ENCODE results near the gene MYO1D. TPM values are rescaled to one million over a fixed set of nuclear protein-coding genes. Genes with fewer than 3 reads are reported as not detected.

Gene MYO1D
- total and polyA plus RNA-seq, 2 experiments from 2014 or later = 34.3 to 43.7 TPM

DNA sequence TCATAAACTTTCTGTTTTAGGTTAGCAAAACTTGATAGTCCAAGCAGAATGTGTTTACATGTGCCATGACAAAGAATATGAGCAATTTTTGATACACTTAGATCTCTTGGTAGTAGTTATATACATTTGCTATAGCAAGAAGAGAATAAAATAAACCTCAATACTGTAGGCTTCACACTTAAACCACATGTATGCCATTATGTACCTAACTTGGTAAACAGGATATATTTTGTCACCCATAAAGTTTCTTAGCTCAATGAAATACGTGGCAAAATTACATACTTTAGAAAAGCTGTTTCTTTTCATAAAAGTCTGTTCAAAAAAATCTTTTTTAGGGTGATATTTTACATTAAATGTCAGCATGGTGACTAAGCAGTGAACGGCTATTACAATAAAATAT is 184.7 kb downstream of the MYO1D start:
- Histone ChIP-seq H3K27me3 (no peaks in the 10 kb centered on the region), H3K9me3 (ENCODE audit: low read depth) (no peaks in the 10 kb centered on the region), H3K27ac (no peak overlapping the region), H3K4me1 (ENCODE audit: low read depth) (no peaks in the 10 kb centered on the region), H3K4me3 (no peak overlapping the region), H3K36me3 (no peaks in the 10 kb centered on the region)
- TF ChIP-seq, protein P1, sequence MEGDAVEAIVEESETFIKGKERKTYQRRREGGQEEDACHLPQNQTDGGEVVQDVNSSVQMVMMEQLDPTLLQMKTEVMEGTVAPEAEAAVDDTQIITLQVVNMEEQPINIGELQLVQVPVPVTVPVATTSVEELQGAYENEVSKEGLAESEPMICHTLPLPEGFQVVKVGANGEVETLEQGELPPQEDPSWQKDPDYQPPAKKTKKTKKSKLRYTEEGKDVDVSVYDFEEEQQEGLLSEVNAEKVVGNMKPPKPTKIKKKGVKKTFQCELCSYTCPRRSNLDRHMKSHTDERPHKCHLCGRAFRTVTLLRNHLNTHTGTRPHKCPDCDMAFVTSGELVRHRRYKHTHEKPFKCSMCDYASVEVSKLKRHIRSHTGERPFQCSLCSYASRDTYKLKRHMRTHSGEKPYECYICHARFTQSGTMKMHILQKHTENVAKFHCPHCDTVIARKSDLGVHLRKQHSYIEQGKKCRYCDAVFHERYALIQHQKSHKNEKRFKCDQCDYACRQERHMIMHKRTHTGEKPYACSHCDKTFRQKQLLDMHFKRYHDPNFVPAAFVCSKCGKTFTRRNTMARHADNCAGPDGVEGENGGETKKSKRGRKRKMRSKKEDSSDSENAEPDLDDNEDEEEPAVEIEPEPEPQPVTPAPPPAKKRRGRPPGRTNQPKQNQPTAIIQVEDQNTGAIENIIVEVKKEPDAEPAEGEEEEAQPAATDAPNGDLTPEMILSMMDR (IDR thresholded peaks at IDR 0.05; ENCODE audit: low read depth, low read length) = no peak
- no peak for DNase-seq (ENCODE audit: low read depth in 1 of 2, low spot score in 1 of 2)

DNA sequence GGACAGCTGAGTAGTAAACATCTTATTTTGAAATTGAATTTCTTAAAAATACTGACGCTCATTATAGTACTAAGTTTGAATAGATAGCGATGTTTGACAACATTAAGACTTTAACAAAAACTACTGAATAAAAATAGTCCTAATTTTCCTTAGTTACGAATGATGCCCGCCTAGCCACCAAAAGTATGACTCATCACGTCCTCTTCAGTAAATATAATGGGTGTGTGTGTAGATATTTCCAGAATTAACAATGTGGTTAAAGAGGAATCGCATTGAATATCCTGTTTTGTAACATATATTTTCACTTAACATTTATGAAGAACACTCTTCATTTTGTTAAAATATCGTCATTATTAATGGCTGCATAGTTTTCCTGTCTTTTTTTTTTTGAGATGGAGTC is 187.6 kb downstream of the MYO1D start:
- no peak overlapping the region for H3K27ac ChIP-seq
- no peaks in the 10 kb centered on the region for H3K9me3 ChIP-seq (ENCODE audit: low read depth)
- no peak for DNase-seq (ENCODE audit: low read depth in 1 of 2, low spot score in 1 of 2)
- H3K4me1 ChIP-seq (ENCODE audit: low read depth) = no peaks in the 10 kb centered on the region
- TF ChIP-seq, protein P1 (IDR thresholded peaks at IDR 0.05; ENCODE audit: low read depth, low read length) = no peak
- no peaks in the 10 kb centered on the region for H3K27me3 ChIP-seq
- H3K36me3 ChIP-seq = no peaks in the 10 kb centered on the region
- H3K4me3 ChIP-seq = no peak overlapping the region

DNA sequence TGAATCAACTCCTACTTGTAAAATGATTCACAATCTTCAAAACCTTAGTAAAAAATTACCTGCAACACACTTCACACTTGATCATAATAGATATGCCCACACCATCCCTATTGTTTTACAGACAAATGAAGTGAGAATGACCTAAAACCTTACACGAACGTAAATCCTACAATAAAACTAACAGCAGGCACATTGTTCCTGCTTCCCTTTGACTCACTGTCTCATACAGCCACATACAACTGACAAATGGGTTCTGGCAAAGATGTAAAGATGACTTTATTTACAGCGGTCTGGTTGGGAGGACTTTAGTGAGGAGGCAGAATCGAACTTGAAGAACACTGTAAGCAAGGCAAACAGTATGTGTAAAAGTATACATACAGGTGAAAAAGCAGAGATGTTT is 188.7 kb downstream of the MYO1D start:
- Histone ChIP-seq H3K4me3 (no peak overlapping the region), H3K4me1 (ENCODE audit: low read depth) (no peaks in the 10 kb centered on the region), H3K27me3 (no peaks in the 10 kb centered on the region), H3K36me3 (no peaks in the 10 kb centered on the region), H3K27ac (no peak overlapping the region), H3K9me3 (ENCODE audit: low read depth) (no peaks in the 10 kb centered on the region)
- TF ChIP-seq, protein P1 (IDR thresholded peaks at IDR 0.05; ENCODE audit: low read depth, low read length) = no peak
- DNase-seq (ENCODE audit: low read depth in 1 of 2, low spot score in 1 of 2) = no peak

DNA sequence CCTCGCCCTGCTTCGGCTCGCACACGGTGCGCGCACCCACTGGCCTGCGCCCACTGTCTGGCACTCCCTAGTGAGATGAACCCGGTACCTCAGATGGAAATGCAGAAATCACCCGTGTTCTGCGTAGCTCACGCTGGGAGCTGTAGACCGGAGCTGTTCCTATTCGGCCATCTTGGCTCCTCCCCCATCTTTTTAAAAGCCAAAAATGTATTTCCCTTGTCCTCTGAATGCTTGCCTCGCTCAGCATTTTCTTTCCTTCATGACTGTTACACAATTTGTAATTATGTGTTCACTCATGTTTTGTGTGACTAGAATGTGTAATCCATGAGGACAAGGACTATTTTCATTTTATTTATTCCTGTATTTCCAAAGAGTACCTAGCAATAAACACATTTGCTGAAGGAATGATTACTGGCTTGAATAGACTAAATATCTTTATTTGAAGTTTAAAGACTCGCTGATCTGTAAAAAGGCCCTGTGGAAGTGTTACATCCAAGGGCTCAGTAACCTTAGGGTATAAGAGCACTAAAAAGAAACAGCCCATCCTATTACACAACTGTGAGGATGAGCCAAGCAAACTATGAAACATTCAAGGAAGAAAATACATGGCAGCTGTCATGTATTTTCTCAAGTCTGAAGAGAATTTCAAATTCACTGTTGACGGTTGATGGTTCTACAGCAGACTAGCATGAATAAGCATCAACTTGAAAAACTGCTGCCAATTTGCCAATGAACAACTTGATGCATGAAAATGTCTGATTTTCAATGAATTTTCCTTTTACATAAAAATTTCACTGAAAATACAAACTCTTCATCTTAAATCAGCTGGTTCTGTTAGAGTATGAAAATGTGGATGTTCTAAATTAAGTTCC is 192.6 kb downstream of the MYO1D start:
- Histone ChIP-seq H3K4me3 (no peak overlapping the region), H3K36me3 (no peaks in the 10 kb centered on the region), H3K27ac (no peak overlapping the region), H3K9me3 (ENCODE audit: low read depth) (no peaks in the 10 kb centered on the region), H3K4me1 (ENCODE audit: low read depth) (no peaks in the 10 kb centered on the region), H3K27me3 (no peaks in the 10 kb centered on the region)
- no peak for DNase-seq (ENCODE audit: low read depth in 1 of 2, low spot score in 1 of 2)
- TF ChIP-seq, protein P1 (IDR thresholded peaks at IDR 0.05; ENCODE audit: low read depth, low read length) = no peak

DNA sequence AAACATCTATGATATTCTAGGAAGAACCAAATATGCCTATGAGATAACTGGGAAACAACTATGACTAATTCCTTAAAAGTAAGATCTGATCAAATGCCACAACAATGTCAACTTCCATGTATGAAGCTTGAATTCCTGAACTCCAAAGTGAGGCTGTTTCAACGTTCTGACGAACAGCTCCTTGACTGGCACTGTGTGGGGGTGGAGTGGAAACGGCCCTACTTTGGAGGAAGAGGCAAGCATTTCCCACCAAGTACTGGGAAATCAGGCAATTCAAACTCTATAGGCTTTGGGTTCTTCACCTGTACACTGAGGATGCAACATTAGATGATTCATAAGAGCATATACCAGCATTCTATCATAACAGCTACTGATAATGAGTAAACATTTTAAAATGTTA is 203.0 kb downstream of the MYO1D start:
- H3K36me3 ChIP-seq = peaks cover 4% of the 10 kb centered on the region
- DNase-seq (ENCODE audit: low read depth in 1 of 2, low spot score in 1 of 2) = no peak
- no peak overlapping the region for H3K27ac ChIP-seq
- H3K27me3 ChIP-seq = no peaks in the 10 kb centered on the region
- TF ChIP-seq, protein P1 (IDR thresholded peaks at IDR 0.05; ENCODE audit: low read depth, low read length) = no peak
- H3K4me1 ChIP-seq (ENCODE audit: low read depth) = no peaks in the 10 kb centered on the region
- no peak overlapping the region for H3K4me3 ChIP-seq
- no peaks in the 10 kb centered on the region for H3K9me3 ChIP-seq (ENCODE audit: low read depth)
